Tibial nerve (tissue), 4 donors: ENCODE data around the gene PTPN14. TPM values are rescaled to one million over a fixed set of nuclear protein-coding genes. Genes with fewer than 3 reads are reported as not detected.
"Not testable (repeated sequence)": the region's sequence is repeated elsewhere in the genome, so short reads cannot be mapped to it uniquely, and the experiment has no call there.

ENCODE experiments used
- DNase-seq, 2 donors: peaks; one replicate each; pipeline ENCODE4 v3.0.0-alpha.2; 2019; ENCODE audit warnings: low spot score in 2 of 2
- H3K27ac ChIP-seq, 4 donors: fragments of 200-600 bp; sonication (generic) in 3 of 4; one replicate each; pipeline ENCODE4 v1.5.1; 2017 to 2019; ENCODE audit warnings: mild to moderate bottlenecking in 1 of 4
- H3K27me3 ChIP-seq, 2 donors: fragments of 200-600 bp; sonication (generic) in 1 of 2; one replicate each; pipeline versions ENCODE4 v1.5.1 to v1.6.0; 2017 to 2019
- H3K36me3 ChIP-seq, 3 donors: fragments of 200-600 bp; sonication (generic); one replicate each; pipeline ENCODE4 v1.5.1; 2018 to 2019
- H3K4me1 ChIP-seq, 4 donors: fragments of 200-600 bp; sonication (generic) in 3 of 4; one replicate each; pipeline ENCODE4 v1.5.1; 2017 to 2019
- H3K4me3 ChIP-seq, 4 donors: fragments of 200-600 bp; sonication (generic) in 3 of 4; one replicate each; pipeline ENCODE4 v1.5.1; 2017 to 2019; ENCODE audit warnings: mild to moderate bottlenecking in 1 of 4, moderate library complexity in 1 of 4
- H3K9me3 ChIP-seq, 4 donors: fragments of 200-600 bp; sonication (generic) in 3 of 4; one replicate each; pipeline ENCODE4 v1.5.1; 2017 to 2019
- CTCF ChIP-seq, 5 experiments: fragments of 200-600 bp in 3 of 5; fragments of 450-650 bp in 2 of 5; sonication (generic) in 3 of 5; IDR thresholded peaks; one replicate each; pipeline ENCODE4 v1.5.1; 2016 to 2019; ENCODE audit warnings: antibody characterized with exemption in 5 of 5, mild to moderate bottlenecking in 3 of 5, moderate library complexity in 2 of 5
- EP300 ChIP-seq, 2 donors: sonication (generic); formaldehyde crosslinking; IDR thresholded peaks; one replicate each; pipeline ENCODE4 v1.6.1; 2017; ENCODE audit warnings: antibody characterized with exemption in 2 of 2, mild to moderate bottlenecking in 1 of 2
- POLR2A ChIP-seq, 2 donors: fragments of 450-650 bp; IDR thresholded peaks; one replicate each; pipeline ENCODE4 v1.6.1; 2017; ENCODE audit warnings: antibody characterized with exemption in 2 of 2, mild to moderate bottlenecking in 2 of 2, moderate library complexity in 2 of 2
- WGBS, 2 donors: methylation state at CpG; one replicate each; pipeline ENCODE4 v1.1.5; 2018; 5-methylcytosine and 5-hydroxymethylcytosine counted together
- total RNA-seq, 4 donors: library from RNA; depleted of rRNA; stranded (reverse); fragments of >200 nt; gene quantifications; one replicate each; pipeline ENCODE4 v1.1.0, GENCODE V29; 2016

Gene PTPN14
- total RNA-seq, 4 donors from 2014 or later = 25.8 to 47.4 (median 38.2) TPM

GRCh38 chr1:214513394-214513793 lies 38.0 kb downstream of the PTPN14 start:
- H3K4me1 ChIP-seq = peaks cover 0 to 33% (median 11%) of the 10 kb centered on the region in 4 donors
- TF ChIP-seq EP300 (IDR thresholded peaks at IDR 0.05) = no peak
- TF ChIP-seq POLR2A (IDR thresholded peaks at IDR 0.05) = no peak
- no peak for TF ChIP-seq CTCF (IDR thresholded peaks at IDR 0.05)
- no peaks in the 10 kb centered on the region for H3K9me3 ChIP-seq
- WGBS, 2 donors = 76 to 83% methylated on average over 5 of the region's 5 CpGs
- H3K36me3 ChIP-seq = no peaks in the 10 kb centered on the region
- no peak for DNase-seq
- H3K27me3 ChIP-seq = no peaks in the 10 kb centered on the region
- H3K27ac ChIP-seq = no peak overlapping the region
- no peak overlapping the region for H3K4me3 ChIP-seq

DNA sequence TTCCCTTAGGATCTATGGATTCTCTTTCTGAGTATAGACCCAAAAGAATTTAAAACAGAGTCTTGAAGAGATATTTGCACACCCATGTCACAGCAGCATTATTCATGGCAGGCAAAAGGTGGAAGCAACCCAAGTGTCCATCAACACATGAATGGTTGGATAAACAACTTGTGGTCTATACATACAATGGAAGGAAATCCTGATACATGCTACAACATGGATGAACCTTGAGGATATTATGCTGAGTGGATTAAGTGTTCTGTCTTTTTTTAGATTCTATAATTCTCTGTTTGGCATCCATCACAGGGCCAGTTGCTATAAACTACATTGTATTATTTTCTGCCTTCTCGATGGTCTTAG lies 39.8 kb downstream of the PTPN14 start:
- peaks cover 0 to 30% (median 11%) of the 10 kb centered on the region in 4 donors for H3K4me1 ChIP-seq
- no peak overlapping the region for H3K4me3 ChIP-seq
- no peak overlapping the region for H3K27ac ChIP-seq
- WGBS, 2 donors = 80 to 100% methylated on average over 1 of the region's 1 CpG
- H3K36me3 ChIP-seq = no peaks in the 10 kb centered on the region
- no peak for DNase-seq
- TF ChIP-seq EP300 (IDR thresholded peaks at IDR 0.05) = no peak
- H3K27me3 ChIP-seq = no peaks in the 10 kb centered on the region
- no peaks in the 10 kb centered on the region for H3K9me3 ChIP-seq

DNA sequence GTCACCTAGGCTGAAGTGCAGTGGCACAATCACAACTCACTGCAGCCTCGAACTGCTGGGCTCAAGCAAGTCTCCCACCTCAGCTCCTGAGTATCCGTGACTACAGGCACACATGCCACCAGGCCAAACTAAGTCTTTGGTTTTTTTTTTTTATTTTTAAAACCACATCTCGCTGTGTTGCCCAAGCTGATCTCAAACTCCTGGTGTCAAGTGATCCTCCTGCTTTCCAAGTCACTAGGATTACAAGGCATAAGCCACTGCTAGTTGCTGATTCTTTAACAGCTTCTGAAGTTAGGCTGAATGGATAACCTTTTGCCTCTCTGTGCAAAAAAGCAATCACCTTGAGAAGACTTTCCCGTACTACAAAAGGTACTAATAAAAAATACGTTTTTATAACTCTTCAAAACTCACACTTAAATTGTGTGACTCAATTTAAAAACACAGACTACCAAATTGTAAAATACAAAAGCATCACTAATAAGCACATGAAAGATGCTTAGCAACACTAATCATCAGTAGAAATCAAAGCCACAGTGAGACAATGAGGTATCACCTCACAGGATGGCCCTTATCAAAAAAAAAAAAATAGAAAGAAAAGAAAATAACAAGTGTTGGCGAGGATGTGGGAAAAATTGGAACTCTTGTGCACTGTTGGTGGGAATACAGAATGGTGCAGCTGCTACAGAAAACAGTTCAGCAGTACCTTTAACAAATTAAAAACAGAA lies 40.3 kb downstream of the PTPN14 start:
- H3K27ac ChIP-seq = no peak overlapping the region
- H3K27me3 ChIP-seq = no peaks in the 10 kb centered on the region
- H3K9me3 ChIP-seq = no peaks in the 10 kb centered on the region
- H3K4me1 ChIP-seq = peaks cover 0 to 25% (median 9%) of the 10 kb centered on the region in 4 donors
- H3K36me3 ChIP-seq = no peaks in the 10 kb centered on the region
- WGBS, 2 donors = 94 to 96% methylated on average over 6 of the region's 6 CpGs
- H3K4me3 ChIP-seq = no peak overlapping the region
- TF ChIP-seq CTCF (IDR thresholded peaks at IDR 0.05) = no peak
- no peak for TF ChIP-seq EP300 (IDR thresholded peaks at IDR 0.05)
- no peak for TF ChIP-seq POLR2A (IDR thresholded peaks at IDR 0.05)
- DNase-seq = no peak

GRCh38 chr1:214510477-214510876 lies 40.9 kb downstream of the PTPN14 start:
- Histone ChIP-seq H3K36me3 (no peaks in the 10 kb centered on the region), H3K27ac (no peak overlapping the region), H3K4me1 (peaks cover 0 to 19% (median 5%) of the 10 kb centered on the region in 4 donors), H3K27me3 (no peaks in the 10 kb centered on the region), H3K4me3 (no peak overlapping the region), H3K9me3 (no peaks in the 10 kb centered on the region)
- TF ChIP-seq EP300 (IDR thresholded peaks at IDR 0.05) (no peak), POLR2A (IDR thresholded peaks at IDR 0.05) (no peak), CTCF (IDR thresholded peaks at IDR 0.05) (no peak)
- no peak for DNase-seq

GRCh38 chr1:214509622-214510021 lies 41.8 kb downstream of the PTPN14 start:
- H3K4me1 ChIP-seq = peaks cover 0 to 10% (median 3%) of the 10 kb centered on the region in 4 donors
- not testable (repeated sequence) for H3K27me3 ChIP-seq, DNase-seq, H3K36me3 ChIP-seq, H3K4me3 ChIP-seq, H3K9me3 ChIP-seq, H3K27ac ChIP-seq
- WGBS, 2 donors = 89 to 98% methylated on average over 3 of the region's 3 CpGs

GRCh38 chr1:214506972-214507431 lies 44.4 kb downstream of the PTPN14 start:
- Histone ChIP-seq H3K4me3 (no peak overlapping the region), H3K9me3 (no peaks in the 10 kb centered on the region), H3K27ac (no peak overlapping the region), H3K36me3 (no peaks in the 10 kb centered on the region), H3K27me3 (no peaks in the 10 kb centered on the region), H3K4me1 (peaks cover 0 to 2% (median 0%) of the 10 kb centered on the region in 4 donors)
- DNase-seq = no peak
- TF ChIP-seq EP300 (IDR thresholded peaks at IDR 0.05) (no peak), CTCF (IDR thresholded peaks at IDR 0.05) (no peak), POLR2A (IDR thresholded peaks at IDR 0.05) (no peak)
- WGBS, 2 donors = 66% methylated on average over 2 of the region's 2 CpGs
